HG03025 (cell line): Measurements from ENCODE around the gene AKAP12.
"Not testable (repeated sequence)": the region's sequence is repeated elsewhere in the genome, so short reads cannot be mapped to it uniquely, and the experiment has no call there.

Source experiments
- ATAC-seq: cut with Tn5 transposase; IDR thresholded peaks from one replicate; pipeline ENCODE4 v1.9.1; 2021; ENCODE audit warnings: mild to moderate bottlenecking, moderate library complexity; ENCODE audit not compliant: unreplicated experiment, low FRiP score

AKAP12 gene

GRCh38 chr6:151376440-151376839, 136.7 kb downstream of the AKAP12 start:
- ATAC-seq = no peak

- ATAC-seq = no peak
Measured at GRCh38 chr6:151377095-151377494, 137.3 kb downstream of the AKAP12 start.

DNA sequence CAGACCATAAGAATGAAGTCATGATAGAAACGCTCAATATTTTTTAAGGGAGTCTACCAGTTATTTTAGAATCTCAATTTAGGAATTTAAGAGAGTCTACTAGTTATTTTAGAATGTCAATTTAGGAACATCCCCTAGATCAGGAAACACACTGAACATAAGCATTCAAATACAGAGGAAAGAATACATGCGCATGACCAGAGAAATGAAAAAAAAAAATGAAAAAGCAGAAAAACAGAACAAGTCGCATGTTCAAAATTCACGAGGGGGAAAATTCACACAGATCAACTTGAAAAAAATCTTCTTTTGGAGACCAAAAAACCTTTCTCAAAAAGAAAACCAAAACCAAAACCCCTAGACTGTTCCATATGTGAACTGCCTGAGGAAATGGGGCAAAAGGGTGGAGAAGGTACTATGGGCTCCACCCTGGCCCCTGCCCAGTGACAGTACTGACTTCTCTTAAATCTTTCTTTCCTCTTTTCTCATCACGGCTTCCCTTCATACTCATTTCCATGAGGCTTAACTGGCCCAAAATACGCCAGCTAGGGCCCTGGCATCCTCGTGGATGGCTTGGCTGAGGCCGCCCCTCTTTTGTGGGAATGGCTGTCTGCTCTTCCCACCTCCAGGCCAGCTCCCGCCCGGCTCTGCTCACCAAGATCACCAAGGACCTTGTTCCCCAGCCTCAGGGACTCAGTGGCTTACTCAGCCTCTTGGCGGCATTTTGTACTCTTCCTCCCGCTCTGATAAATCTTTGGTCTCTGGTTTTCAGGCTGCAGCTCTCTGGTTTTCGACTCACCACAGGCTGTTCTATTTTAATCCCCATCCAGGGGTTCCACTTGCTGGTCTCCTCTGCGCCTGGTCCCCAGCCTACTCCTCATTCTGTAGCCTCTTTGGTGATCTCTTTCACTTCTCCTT, 140.4 kb downstream of the AKAP12 start:
- peak; percentile 67 for ATAC-seq

GRCh38 chr6:151380848-151381205, 141.1 kb downstream of the AKAP12 start:
- no peak for ATAC-seq

DNA sequence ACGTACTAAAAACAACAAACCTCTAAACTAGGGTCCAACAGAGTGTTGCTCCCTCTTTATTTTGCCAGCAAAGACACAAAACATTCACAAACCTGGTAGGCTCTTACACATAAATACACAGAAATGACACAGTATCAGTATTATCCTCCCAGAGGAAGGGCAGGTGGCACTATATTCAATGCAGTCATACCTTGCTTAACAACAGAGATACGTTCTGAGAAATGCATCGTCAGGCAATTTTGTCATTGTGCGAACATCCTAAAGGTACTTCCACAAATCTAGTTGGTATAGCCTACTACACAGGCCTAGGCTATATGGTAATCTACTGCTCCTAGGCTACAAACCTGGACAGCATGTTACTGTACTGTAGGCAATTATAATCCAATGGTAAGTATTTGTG, 142.0 kb downstream of the AKAP12 start:
- no peak for ATAC-seq

- ATAC-seq = not testable (repeated sequence)
Measured at GRCh38 chr6:151382631-151383030, 142.9 kb downstream of the AKAP12 start.

DNA sequence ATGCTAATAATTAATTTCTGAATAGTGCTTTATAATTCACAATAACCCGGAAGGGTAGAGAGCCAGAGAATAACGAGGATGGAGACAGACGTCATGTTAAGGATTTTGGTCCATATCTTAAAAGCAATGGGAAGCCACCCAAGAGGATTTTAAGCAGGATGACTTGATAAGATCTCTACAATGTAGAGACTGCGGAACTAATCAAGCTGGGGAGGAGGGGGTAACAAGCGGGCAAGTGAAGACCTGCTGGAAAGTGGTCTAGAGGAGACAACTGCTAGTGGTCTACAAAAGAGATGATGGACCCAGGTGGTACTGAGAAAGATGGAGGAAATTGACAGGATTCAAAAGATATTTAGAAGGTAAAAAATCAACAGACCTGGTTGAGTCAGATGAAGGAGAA, 144.4 kb downstream of the AKAP12 start:
- no peak for ATAC-seq

DNA sequence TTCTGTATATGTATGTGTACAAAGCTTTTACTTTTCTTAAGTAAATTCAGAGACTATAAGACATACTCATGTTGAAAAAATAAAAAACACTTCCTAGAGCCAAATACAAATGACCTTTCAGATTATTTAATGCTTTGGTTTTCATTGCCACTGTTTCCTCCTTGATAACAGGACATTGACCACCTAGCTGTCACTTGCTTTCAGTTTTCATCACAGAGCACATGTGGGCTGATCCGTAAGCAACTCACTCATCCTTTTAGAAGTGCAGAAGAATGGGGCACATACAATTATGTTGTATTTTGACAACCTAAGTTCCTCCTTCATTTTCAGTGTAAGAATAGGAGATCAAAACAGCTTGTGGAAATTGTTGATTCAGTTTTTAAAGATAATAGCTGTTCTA, 145.4 kb downstream of the AKAP12 start:
- ATAC-seq = no peak

DNA sequence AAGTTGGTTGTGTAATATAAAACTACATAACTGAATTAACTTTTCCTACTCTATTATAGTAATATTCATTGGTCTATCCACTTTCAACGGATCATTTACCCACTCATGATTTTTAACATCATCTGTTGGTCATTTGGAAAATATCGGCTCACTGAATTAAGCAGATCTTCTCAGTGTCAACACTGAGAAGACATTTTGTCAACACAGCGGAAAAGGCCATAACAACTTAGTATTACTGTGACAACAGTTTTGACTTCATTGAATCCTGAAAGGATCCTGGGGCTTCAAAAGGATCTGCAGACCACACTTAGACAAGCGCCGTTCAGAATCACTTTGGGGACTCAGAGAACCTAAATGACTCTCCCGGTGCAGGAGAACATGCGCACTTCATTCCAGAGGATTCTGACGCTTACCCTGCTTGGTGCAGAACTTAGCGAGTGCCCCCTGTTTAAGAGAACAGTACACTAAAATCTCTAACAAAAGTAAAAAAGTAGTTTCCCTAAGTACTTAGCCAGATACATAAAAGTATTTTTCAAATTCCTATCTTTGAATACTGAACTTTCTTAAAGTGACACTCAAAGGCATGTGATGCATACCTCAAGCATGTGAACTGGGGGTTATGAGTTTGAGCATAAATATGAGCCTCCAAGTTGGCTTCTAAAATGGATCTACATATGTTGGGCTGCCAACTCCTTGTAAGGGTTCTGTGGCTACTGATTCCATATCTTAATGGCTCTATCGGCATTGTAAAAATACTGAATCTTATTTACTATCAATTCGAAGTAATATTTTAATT, 147.6 kb downstream of the AKAP12 start:
- ATAC-seq = no peak

DNA sequence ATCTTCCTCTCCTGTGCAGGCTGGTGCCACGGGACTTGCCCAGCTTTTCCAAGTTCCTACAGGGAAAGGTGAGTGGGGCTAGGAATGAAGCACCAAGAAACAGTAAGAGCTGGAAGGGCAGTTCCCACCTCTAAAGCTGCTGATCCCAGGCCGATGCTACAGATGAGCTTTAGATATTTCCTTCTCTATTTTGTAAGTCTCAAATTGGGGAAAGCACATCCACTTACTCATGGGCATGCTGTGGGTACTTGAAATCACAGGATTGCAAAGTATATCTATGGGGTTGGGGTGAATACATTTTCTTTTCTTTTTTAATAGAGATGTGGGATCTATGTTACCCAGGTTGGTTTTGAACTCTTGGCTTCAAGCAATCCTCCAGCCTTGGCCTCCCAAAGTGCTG, 148.5 kb downstream of the AKAP12 start:
- no peak for ATAC-seq

GRCh38 chr6:151388997-151389617, 149.3 kb downstream of the AKAP12 start:
- no peak for ATAC-seq

- ATAC-seq = peak; percentile 60
Measured at GRCh38 chr6:151389618-151390275, 150.0 kb downstream of the AKAP12 start.

GRCh38 chr6:151390276-151390850, 150.6 kb downstream of the AKAP12 start:
- peak; percentile 80 for ATAC-seq

GRCh38 chr6:151390851-151391470, 151.2 kb downstream of the AKAP12 start:
- ATAC-seq = peak; percentile 4

DNA sequence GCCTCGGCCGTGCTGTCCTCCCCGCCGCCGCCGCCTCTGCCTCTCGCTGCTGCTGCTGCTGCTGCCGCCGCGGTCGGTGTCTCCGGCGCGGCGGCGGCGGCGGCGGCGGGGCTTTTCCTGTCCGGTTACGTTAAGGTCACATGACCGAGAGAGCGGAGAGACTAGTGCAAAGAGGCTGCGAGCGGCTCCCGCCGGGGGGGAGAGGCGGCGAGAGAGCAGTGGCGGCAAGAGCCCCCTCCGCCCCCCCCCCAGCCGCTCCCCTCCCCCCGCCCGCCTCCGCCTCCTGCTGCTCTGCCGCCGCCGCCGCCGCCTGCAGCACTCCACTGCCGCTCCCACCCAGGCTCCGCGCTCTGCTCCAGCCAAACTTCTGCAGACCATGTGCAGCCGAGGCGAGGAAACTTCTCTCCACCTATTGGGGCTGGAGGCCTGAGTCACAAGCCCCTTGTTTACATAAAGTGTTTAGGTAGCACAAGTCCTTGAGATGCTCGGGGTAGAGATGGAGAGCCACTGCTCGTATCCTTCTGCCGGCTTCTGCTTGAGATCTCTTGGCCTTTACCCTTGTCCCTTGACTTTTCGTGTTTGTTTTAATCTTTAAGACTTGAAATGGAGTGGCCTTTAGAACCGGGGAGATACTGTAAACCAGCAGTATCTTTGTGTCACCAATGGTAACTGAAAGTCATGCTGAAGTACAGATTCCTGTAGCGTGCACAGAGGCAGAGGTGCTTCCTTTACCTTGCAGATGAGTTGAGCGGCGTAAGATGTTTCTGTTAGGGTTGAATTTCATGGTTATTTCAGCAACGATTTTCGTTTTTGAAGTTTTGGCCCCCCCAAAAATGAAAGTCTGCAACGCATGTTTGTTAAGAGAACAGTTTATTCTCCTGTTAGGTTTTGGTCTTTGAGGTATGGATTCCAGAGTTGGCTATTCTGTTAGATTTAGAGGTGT, 152.0 kb downstream of the AKAP12 start, which contains the start of gene ZBTB2:
TSS of gene ZBTB2 (minus strand) at position 89 of the 943 bp plus-strand sequence. CDS start 17,922 bp downstream, outside the sequence.
- no peak for ATAC-seq

DNA sequence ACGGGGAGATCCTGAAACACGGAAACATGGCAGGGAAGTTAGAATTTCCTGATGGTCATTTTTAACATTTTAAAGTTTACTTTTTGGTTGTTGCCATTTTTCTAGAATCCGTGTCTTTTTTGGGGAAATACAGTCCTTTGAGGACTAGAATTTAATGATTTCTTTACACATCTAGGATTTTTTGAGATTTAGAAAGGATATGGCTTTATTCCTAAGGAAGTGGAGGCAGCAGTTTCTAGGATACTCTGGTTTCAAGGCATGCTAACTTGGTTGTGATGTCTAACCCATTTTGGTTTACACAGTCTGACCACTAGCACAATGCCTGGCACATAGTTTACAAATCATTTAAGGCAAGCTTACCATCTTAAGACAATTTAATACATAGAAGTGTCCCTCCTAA, 152.7 kb downstream of the AKAP12 start:
- ATAC-seq = no peak

DNA sequence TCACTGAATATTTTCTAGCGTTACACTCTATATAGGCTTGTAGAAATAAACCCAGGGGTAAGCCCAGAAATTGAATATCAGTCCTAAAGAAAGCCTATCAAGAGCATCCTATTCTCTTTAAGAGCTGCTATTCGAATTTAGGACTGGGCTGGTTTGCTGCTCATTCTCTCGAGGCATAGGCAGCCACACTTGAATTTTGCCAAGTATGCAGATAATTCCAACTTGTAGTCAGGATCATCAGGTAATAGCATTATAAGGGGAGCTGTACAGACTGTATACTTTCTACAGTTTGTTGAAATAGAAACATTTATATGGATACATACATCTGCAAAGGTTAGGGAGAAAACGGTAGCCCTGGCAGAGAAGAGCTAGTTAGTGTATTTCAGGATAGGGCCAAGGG, 153.6 kb downstream of the AKAP12 start:
- ATAC-seq = no peak

GRCh38 chr6:151399679-151400078, 159.9 kb downstream of the AKAP12 start:
- no peak for ATAC-seq

DNA sequence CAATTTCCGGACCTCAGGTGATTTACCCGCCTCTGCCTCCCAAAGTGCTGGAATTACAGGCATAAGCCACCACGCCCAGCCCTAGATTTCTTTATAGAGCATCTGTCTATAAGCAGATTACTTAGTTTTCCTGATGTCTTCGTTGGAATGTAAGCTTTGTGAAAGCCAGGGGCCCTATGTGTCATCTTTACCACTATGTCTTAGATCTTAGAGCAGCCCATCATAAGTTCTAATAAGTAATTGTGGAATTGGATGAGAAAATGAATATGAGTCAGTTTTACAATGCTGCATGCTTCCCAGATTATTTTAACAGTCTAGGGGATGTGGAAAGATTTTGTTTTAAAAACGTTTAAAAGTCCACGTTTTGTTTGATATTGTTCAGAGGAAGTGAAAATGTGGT, 160.7 kb downstream of the AKAP12 start:
- no peak for ATAC-seq
